IMR-90 (cell line): Measurements from ENCODE around the gene PALB2. TPM values are rescaled to one million over a fixed set of nuclear protein-coding genes. Genes with fewer than 3 reads are reported as not detected.
A peak's percentile ranks its signal among the peaks of the same experiment; 100 is the strongest.

Experiments
- ATAC-seq: fragments of 200-7000 bp; cut with Tn5 transposase; 2 replicates; pipeline ENCODE4 v1.9.1; 2020; ENCODE audit warnings: low read depth, mild to moderate bottlenecking, moderate library complexity
- BruUV-seq: library from RNA; stranded (reverse); fragments of 400-500 nt; replicated peaks from 2 replicates; lab custom pipeline; 2021; lab: Mats Ljungman, UMichigan
- CTCF ChIA-PET: fragments of 300-600 bp; formaldehyde crosslinking; extraction: SDS; loops from one replicate; lab custom pipeline; 2021; ENCODE audit warnings: antibody characterized with exemption; lab: Yijun Ruan, JAX
- POLR2A ChIA-PET: fragments of 300-600 bp; sonication (Branson Sonifier 250); formaldehyde crosslinking; loops from one replicate; lab custom pipeline; 2022; ENCODE audit warnings: antibody characterized with exemption; ENCODE audit not compliant: unreplicated experiment; lab: Charles Lee
- DNase-seq: peaks from one replicate; pipeline ENCODE4 v3.0.0; 2013
- H2AFZ ChIP-seq: replicated peaks from 2 replicates; pipeline ENCODE3; 2013; ENCODE audit warnings: low read length, mild to moderate bottlenecking; ENCODE audit not compliant: poor library complexity
- H2AK5ac ChIP-seq: 2 replicates; pipeline ENCODE4 v1.6.1; 2013; ENCODE audit warnings: low read depth, low read length, inconsistent platforms
- H2AK9ac ChIP-seq: replicated peaks from 2 replicates; pipeline ENCODE3; 2013; ENCODE audit warnings: mild to moderate bottlenecking, low read depth, low read length, moderate library complexity; ENCODE audit not compliant: poor library complexity
- H2BK120ac ChIP-seq: 2 replicates; pipeline ENCODE4 v1.6.1; 2013; ENCODE audit warnings: low read depth, low read length, inconsistent platforms
- H2BK15ac ChIP-seq: 3 replicates; pipeline ENCODE4 v1.6.1; 2013; ENCODE audit warnings: low read depth, low read length, inconsistent platforms
- H2BK20ac ChIP-seq: 2 replicates; pipeline ENCODE4 v1.6.1; 2013; ENCODE audit warnings: low read depth, mild to moderate bottlenecking, inconsistent platforms, low read length, moderate library complexity
- H2BK5ac ChIP-seq: 2 replicates; pipeline ENCODE4 v1.6.1; 2013; ENCODE audit warnings: mild to moderate bottlenecking, low read depth, low read length, inconsistent platforms; ENCODE audit not compliant: poor library complexity, severe bottlenecking
- H3K14ac ChIP-seq: replicated peaks from 2 replicates; pipeline ENCODE4 v1.6.1; 2013; ENCODE audit warnings: low read depth, low read length, inconsistent platforms
- H3K18ac ChIP-seq: 2 replicates; pipeline ENCODE4 v1.6.1; 2013; ENCODE audit warnings: low read depth, low read length, control low read depth
- H3K23ac ChIP-seq: 2 replicates; pipeline ENCODE4 v1.6.1; 2013; ENCODE audit warnings: low read depth, low read length, inconsistent platforms
- H3K27ac ChIP-seq: 2 replicates; pipeline ENCODE4 v1.5.1; 2013; ENCODE audit warnings: mild to moderate bottlenecking, control low read depth, low read length; ENCODE audit not compliant: insufficient read depth
- H3K27me3 ChIP-seq: 2 replicates; pipeline ENCODE4 v1.6.1; 2013; ENCODE audit warnings: low read length; ENCODE audit not compliant: control insufficient read depth, insufficient read depth
- H3K36me3 ChIP-seq: 2 replicates; pipeline ENCODE4 v1.6.1; 2013; ENCODE audit warnings: low read length, mixed read lengths; ENCODE audit not compliant: control insufficient read depth, insufficient read depth
- H3K4ac ChIP-seq: 2 replicates; pipeline ENCODE4 v1.6.1; 2013; ENCODE audit warnings: low read depth, low read length, inconsistent platforms
- H3K4me1 ChIP-seq: 2 replicates; pipeline ENCODE4 v1.6.1; 2013; ENCODE audit warnings: low read length, mixed read lengths; ENCODE audit not compliant: control insufficient read depth, insufficient read depth
- H3K4me2 ChIP-seq: 2 replicates; pipeline ENCODE4 v1.6.1; 2013; ENCODE audit warnings: low read depth, mild to moderate bottlenecking, control low read depth, low read length, moderate library complexity
- H3K4me3 ChIP-seq: 2 replicates; pipeline ENCODE4 v1.5.1; 2013; ENCODE audit warnings: low read depth, mild to moderate bottlenecking, control low read depth, low read length, moderate library complexity; ENCODE audit not compliant: insufficient read depth
- H3K56ac ChIP-seq: 2 replicates; pipeline ENCODE4 v1.6.1; 2013; ENCODE audit warnings: low read length, inconsistent platforms; ENCODE audit not compliant: insufficient read depth; ENCODE audit errors: extremely low read depth
- H3K79me1 ChIP-seq, 2 experiments: 2 replicates each; pipeline ENCODE4 v1.6.1; 2013; ENCODE audit warnings: low read length in 2 of 2, inconsistent platforms in 1 of 2, low read depth in 1 of 2
- H3K9ac ChIP-seq: 2 replicates; pipeline ENCODE4 v1.6.1; 2013; ENCODE audit warnings: low read depth, low read length, control low read depth
- H3K9me1 ChIP-seq: 2 replicates; pipeline ENCODE4 v1.6.1; 2013; ENCODE audit warnings: low read length, inconsistent platforms; ENCODE audit not compliant: insufficient read depth
- H3K9me3 ChIP-seq: 2 replicates; pipeline ENCODE4 v1.6.1; 2013; ENCODE audit warnings: low read length; ENCODE audit not compliant: control insufficient read depth, insufficient read depth
- H4K20me1 ChIP-seq: 2 replicates; pipeline ENCODE4 v1.6.1; 2013; ENCODE audit warnings: low read length, inconsistent platforms; ENCODE audit not compliant: insufficient read depth
- H4K5ac ChIP-seq: 2 replicates; pipeline ENCODE4 v1.6.1; 2013; ENCODE audit warnings: mild to moderate bottlenecking, low read depth, low read length, control low read depth
- H4K8ac ChIP-seq, 2 experiments: 2 replicates each; pipeline ENCODE4 v1.6.1; 2013; ENCODE audit warnings: low read depth in 2 of 2, low read length in 2 of 2, control low read depth in 1 of 2, inconsistent platforms in 1 of 2
- H4K91ac ChIP-seq: 2 replicates; pipeline ENCODE4 v1.6.1; 2013; ENCODE audit warnings: low read depth, low read length, inconsistent platforms; ENCODE audit not compliant: insufficient read depth
- BHLHE40 ChIP-seq: fragments of 150-350 bp; IDR thresholded peaks from 2 replicates; pipeline ENCODE4 v1.6.1; 2016; ENCODE audit warnings: mild to moderate bottlenecking, low read depth, low read length
- CTCF ChIP-seq: conservative IDR thresholded peaks from 2 replicates; pipeline ENCODE4 v1.5.1; 2012; ENCODE audit warnings: mild to moderate bottlenecking, low read depth, low read length, improper control_type of control experiment
- FOS ChIP-seq: fragments of 150-350 bp; IDR thresholded peaks from 2 replicates; pipeline ENCODE4 v1.6.1; 2016; ENCODE audit warnings: low read depth, low read length
- MAFK ChIP-seq: IDR thresholded peaks from 2 replicates; pipeline ENCODE4 v1.6.1; 2012; ENCODE audit warnings: low read depth, low read length, improper control_type of control experiment
- MAZ ChIP-seq: IDR thresholded peaks from 2 replicates; pipeline ENCODE4 v1.6.1; 2012; ENCODE audit warnings: low read depth, mild to moderate bottlenecking, low read length, improper control_type of control experiment, moderate library complexity, borderline replicate concordance
- MXI1 ChIP-seq: IDR thresholded peaks from 2 replicates; pipeline ENCODE4 v1.6.1; 2012; ENCODE audit warnings: low read depth, mild to moderate bottlenecking, low read length, moderate library complexity, borderline replicate concordance
- NFE2L2 ChIP-seq: fragments of 150-350 bp; IDR thresholded peaks from 2 replicates; pipeline ENCODE4 v1.6.1; 2016; ENCODE audit warnings: low read depth, mild to moderate bottlenecking, low read length
- POLR2A ChIP-seq: IDR thresholded peaks from 2 replicates; pipeline ENCODE4 v1.6.1; 2012; ENCODE audit warnings: mild to moderate bottlenecking, low read depth, low read length
- RCOR1 ChIP-seq: IDR thresholded peaks from 2 replicates; pipeline ENCODE4 v1.6.1; 2012; ENCODE audit warnings: mild to moderate bottlenecking, low read length, improper control_type of control experiment; ENCODE audit not compliant: insufficient replicate concordance
- RFX5 ChIP-seq: IDR thresholded peaks from 2 replicates; pipeline ENCODE4 v1.8.0; 2012; ENCODE audit warnings: low read depth, mild to moderate bottlenecking, low read length, moderate library complexity
- USF2 ChIP-seq: fragments of 150-350 bp; IDR thresholded peaks from 2 replicates; pipeline ENCODE4 v1.6.1; 2017; ENCODE audit warnings: mild to moderate bottlenecking, antibody characterized with exemption, low read length, low read depth
- WGBS, 2 experiments: methylation state at CpG; one replicate each; pipeline versions ENCODE4 v1.1.5 to v1.1.7; 2013; ENCODE audit warnings: missing lambda C conversion rate in 2 of 2; ENCODE audit not compliant: insufficient read length in 1 of 2; ENCODE audit errors: extremely low coverage in 2 of 2; 5-methylcytosine and 5-hydroxymethylcytosine counted together
- dilution Hi-C: fragments of 300-500 bp; cut with HindIII; formaldehyde crosslinking; loops from one replicate; pipeline ENCODE4 v1.14.3; 2018; ENCODE audit warnings: low sequenced_read_pairs; ENCODE audit not compliant: unreplicated experiment
- in situ Hi-C: fragments of 300-500 bp; cut with MboI; formaldehyde crosslinking; loops from 3 replicates; pipeline ENCODE4 v1.14.3; 2019; ENCODE audit warnings: low sequenced_read_pairs, inconsistent platforms, mixed read lengths
- intact Hi-C: fragments of 100-400 bp; cut with micrococcal nuclease; formaldehyde crosslinking; loops from 2 replicates; pipeline ENCODE4 v1.10.0; 2022
- polyA plus RNA-seq, 3 experiments: library from polyadenylated mRNA; depleted of rRNA; stranded (reverse); fragments of >200 nt; gene quantifications; 2 replicates each; pipeline ENCODE4 v1.2.3, GENCODE V29; 2012; ENCODE audit warnings: low replicate concordance in 1 of 3
- total RNA-seq: library from RNA; depleted of rRNA; stranded (reverse); fragments of >200 nt; gene quantifications from 2 replicates; pipeline ENCODE4 v1.2.3, GENCODE V29; 2012

The PALB2 gene
- total and polyA plus RNA-seq, 2 of the 4 experiments (the other 2 are of a cell fraction): 4.1 to 8.6 TPM

GRCh38 chr16:23687034-23687808, 46.1 kb upstream of the PALB2 start (continued):
- TF ChIP-seq CTCF: no peak
- TF ChIP-seq POLR2A: no peak

DNA sequence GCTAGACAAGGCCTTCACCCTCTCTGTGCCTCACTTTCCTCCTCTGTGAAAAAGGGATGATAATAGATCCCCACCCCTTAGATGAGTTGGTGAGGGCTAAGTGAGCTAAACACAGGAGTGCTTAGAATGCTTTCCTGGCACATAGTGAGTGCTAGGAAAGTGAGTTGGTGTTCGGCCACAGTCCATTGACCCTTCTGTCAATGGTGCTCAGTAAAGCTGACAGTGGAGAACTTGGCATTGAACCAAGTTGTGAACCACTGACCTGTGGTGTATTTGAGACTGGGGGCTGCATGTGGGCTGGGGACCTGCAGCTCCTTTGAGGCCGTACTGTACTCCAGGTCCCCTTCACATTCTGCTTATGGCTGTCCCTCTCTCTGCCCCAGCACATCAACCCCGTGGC, 42.4 kb upstream of the PALB2 start:
- DNase-seq (no peak), ATAC-seq (no peak)
- no peak overlapping the region for H3K4ac ChIP-seq
- no peaks in the 10 kb centered on the region for H3K9me3 ChIP-seq
- H3K4me1 ChIP-seq: peaks cover 13% of the 10 kb centered on the region
- H3K27me3 ChIP-seq: no peaks in the 10 kb centered on the region
- H2BK20ac ChIP-seq: no peak overlapping the region
- intact Hi-C loops: no loop called here
- no peak overlapping the region for H2BK120ac ChIP-seq
- no peak overlapping the region for H3K27ac ChIP-seq
- no peak overlapping the region for H4K5ac ChIP-seq
- H2BK5ac ChIP-seq: no peak overlapping the region
- H4K20me1 ChIP-seq: peaks cover 29% of the 10 kb centered on the region
- H2BK15ac ChIP-seq: no peak overlapping the region
- peak overlapping the region; percentile 29 for H2AFZ ChIP-seq
- H2AK9ac ChIP-seq: peak overlapping the region; percentile 48
- H3K4me3 ChIP-seq: no peak overlapping the region
- peaks cover 46 to 57% of the 10 kb centered on the region in 2 experiments for H3K79me1 ChIP-seq
- in situ Hi-C loops: loop anchor here (25.0 kb wide), 1 partner anchor 829 kb away; no protein-coding TSS in a partner anchor
- no peak overlapping the region for H3K9ac ChIP-seq
- no peak overlapping the region for H3K18ac ChIP-seq
- no TSS peak for BruUV-seq
- no peak overlapping the region for H4K8ac ChIP-seq
- no peak overlapping the region for H3K4me2 ChIP-seq
- no peak overlapping the region for H3K56ac ChIP-seq
- no peak overlapping the region for H4K91ac ChIP-seq
- dilution Hi-C loops: no loop called here
- POLR2A ChIA-PET: no interaction called here
- H3K23ac ChIP-seq: no peak overlapping the region
- CTCF ChIA-PET: interaction anchor here (1.3 kb wide), 1 partner anchor 9 kb away, joined by 3 read pairs; no protein-coding TSS in a partner anchor
- H3K36me3 ChIP-seq: peaks cover 34% of the 10 kb centered on the region
- H3K14ac ChIP-seq: no peak overlapping the region
- WGBS, 2 experiments: no CpG with 5 or more reads among the region's 3 CpGs
- H2AK5ac ChIP-seq: no peak overlapping the region
- H3K9me1 ChIP-seq: peaks cover 8% of the 10 kb centered on the region; the same call in 1 of the 2 replicates
- TF ChIP-seq RCOR1 (no peak), MAZ (no peak), USF2 (no peak), NFE2L2 (no peak), RFX5 (no peak), POLR2A (no peak), BHLHE40 (no peak), MXI1 (no peak), FOS (no peak), MAFK (no peak), CTCF (no peak)
